Erythroblast (primary cell): ENCODE results near the gene DOCK9.

Experiments used
- GATA1 ChIP-seq: IDR thresholded peaks from 2 replicates; pipeline ENCODE4 v1.6.1; 2011; ENCODE audit warnings: low read depth, mild to moderate bottlenecking, control low read depth, low read length, moderate library complexity
- POLR2A ChIP-seq: IDR thresholded peaks from 2 replicates; pipeline ENCODE4 v1.6.1; 2011; ENCODE audit warnings: mild to moderate bottlenecking, low read length

GRCh38 chr13:98771838-98772611, 205.8 kb downstream of the DOCK9 start:
- TF ChIP-seq POLR2A (no peak), GATA1 (no peak)
